GM21786 (cell line): ENCODE results near the gene APC.

Experiments used
- ATAC-seq: cut with Tn5 transposase; IDR thresholded peaks from one replicate; pipeline ENCODE4 v1.9.1; 2021; ENCODE audit not compliant: unreplicated experiment

Gene APC

DNA sequence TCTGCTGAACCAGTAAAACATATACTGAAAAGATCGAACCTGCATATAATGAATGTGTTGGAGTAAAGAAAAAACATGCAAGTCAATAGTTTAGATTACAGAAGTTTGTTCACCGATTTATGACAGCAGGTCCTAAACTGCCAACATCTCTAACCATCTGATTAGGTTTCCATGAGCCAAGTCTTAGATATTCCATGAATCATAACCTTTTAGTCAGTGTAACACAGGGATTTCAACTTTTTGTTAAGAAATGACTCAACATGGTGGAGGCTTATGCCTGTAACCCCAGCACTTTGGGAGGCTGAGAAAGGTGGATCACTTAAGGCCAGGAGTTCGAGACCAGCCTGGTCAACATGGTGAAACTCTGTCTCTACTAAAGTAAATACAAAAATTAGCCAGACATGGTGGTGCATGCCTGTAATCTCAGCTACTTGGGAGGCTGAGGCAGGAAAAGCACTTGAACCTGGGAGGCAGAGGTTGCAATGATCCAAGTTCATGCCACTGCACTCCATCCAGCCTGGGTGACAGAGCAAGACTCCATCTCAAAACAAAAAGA lies 38.7 kb downstream of the APC start:
- ATAC-seq, result no peak

DNA sequence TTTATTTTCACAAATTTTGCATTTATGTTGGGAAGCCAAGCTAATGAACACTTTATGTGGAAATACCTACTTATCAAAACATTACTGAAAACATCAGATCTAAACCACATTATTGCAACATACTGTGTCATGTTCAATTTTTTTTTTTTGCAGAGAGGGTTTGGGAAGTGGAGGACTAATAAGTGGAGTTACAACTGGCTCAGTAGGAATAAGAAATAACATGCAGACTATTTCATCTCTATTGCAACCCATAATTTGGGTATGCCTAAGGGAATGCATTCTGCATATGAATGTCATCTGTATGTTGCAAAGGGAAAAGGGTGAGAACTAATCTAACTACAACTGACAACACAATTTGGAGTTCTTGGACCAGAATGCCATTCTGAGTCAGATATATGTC lies 41.8 kb downstream of the APC start:
- no peak for ATAC-seq

DNA sequence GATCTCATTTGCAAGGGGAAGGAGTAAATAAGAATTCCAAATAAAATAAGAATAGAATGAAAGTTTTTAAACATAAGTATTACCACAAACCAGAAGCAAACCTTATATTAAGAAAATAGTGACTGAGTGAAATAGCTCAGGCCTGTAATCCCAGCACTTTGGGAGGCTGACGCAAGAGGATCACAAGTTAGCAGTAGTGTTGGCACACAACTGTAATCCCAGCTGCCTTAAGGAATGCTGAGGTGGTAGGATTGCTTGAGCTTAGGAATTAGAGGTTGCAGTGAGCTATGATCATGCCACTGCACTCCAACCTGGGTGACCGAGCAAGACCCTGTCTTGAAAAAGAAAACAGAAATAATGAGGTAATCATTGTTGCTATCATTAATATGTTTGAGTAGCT lies 47.0 kb downstream of the APC start:
- ATAC-seq, result no peak

GRCh38 chr5:112787261-112787660 lies 49.6 kb downstream of the APC start:
- no peak for ATAC-seq

DNA sequence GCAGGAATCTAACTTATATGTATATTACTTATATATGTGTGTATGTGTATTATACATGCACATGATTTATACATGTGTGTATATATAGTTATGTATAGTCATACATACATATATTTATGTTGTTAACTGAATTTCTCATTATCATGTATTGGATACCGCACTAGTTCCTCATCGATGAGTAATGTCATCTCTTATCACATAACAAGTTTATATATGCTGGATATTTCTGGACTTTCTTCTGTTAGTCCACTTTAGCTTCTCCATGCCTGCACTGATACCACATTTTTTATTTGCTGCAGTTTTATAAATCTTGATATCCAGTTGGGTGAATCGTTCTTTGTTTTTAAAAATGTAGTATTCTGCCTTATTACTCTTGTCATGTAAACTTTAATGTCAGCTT lies 50.2 kb downstream of the APC start:
- ATAC-seq, result no peak

DNA sequence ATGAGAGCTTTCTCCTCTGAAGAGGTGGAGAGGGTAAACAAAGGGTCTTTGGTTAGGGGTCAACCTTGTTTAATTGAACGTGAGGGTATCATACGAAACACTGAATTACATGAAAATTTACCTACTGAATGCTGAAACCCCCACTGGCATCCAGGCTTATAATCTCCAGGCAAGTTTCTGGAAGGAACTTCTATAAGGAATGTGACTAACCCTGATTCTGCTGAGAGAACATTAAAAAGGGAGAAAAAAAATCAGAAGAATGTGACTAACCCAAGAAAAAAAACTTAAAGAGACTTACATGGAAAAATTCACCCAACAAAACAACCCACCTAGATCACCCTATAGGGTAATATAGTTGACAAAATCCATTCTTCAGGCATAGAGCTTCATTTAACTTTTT lies 55.5 kb downstream of the APC start:
- no peak for ATAC-seq

DNA sequence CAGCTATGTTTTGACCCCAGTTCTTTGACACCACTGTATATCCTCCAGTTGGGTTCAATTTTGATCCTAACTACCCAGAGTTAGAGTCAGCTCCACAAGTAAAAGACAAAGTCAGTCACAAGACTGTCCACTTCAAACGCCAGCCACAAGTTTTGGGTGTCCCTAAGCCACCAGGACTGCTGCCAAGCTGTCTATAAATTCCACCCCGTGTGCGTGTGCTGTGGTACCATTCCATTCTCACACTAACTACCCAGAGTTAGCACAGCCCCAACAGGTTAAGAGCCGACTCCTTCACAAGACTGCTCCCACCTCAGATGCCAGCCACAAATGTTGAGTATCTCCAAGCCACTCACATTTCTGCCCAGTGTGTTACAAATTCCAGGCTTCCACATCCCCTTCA lies 56.7 kb downstream of the APC start:
- no peak for ATAC-seq

- no peak for ATAC-seq
Measured at GRCh38 chr5:112795342-112795741, 57.7 kb downstream of the APC start.

DNA sequence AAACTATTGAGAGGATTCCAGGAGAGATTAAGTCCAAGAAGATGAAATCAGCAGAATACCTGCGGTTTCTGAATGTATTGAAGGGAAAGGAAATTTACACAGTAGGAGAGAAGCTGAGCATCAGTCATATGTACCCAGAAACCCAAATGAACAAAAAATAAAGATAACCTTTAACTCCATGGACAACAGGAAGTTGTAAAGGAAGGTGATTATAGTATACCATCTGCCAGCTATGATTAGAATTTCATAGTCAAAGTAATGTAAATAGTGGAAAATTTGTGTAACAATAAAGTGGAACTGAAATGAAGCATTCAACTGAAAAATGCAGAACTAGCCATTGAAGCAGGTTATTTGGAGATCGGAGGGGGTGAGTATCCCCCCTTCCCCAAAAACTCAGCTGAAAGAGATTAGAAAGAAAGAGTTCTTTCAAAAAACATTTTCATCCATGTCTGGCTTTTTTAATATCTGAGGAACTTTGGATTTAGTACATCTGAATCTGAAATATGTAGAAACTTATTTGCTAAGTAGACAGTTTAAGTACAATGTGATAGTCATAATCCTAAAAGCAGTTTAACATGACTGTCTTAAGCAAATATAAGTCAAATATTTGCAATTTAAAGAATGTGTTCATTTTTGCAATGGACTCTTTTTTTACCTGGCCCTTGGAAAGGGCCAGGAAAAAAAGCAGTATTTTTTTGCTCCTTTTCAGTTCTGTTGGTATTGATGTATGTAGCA lies 58.4 kb downstream of the APC start:
- ATAC-seq, result no peak

- ATAC-seq, result no peak
Measured at GRCh38 chr5:112799661-112800060, 62.0 kb downstream of the APC start.

DNA sequence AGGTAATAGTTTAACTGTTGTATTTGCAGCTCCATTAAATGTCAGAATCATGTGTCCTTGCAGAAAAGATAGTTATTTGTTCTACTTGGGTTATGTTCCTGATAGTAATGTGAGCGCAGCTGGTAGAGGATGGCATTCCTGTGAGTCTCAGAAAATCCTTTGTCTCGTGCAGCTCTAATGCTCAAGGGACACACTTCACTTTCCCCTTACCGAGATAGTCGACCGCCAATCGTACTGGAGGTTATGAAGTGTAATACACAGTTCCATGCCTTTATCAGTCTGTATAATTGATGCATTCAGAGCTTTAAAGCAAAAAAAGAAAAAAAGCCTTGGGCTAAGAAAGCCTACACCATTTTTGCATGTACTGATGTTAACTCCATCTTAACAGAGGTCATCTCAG lies 63.2 kb downstream of the APC start:
- no peak for ATAC-seq

- ATAC-seq, result no peak
Measured at GRCh38 chr5:112811023-112811422, 73.3 kb downstream of the APC start.

DNA sequence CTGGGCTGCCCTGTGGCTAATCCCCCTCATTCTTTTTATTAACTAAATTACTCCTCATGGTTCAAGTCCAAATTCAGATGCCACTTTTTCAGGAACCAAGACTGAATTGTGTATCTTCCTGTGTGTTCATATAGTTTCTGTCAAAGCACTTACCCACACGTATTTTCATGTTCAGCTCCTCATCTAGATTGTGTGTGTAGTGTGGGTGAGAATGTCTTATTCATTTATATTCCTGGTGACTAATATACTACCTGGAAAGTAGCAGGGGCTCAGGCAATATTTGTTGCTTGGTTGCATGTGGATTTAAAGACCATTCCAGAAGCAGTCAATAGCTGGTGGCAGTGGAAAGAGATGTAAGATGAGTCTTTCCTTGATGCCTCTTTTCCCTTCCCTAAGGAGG lies 74.9 kb downstream of the APC start:
- ATAC-seq, result no peak

DNA sequence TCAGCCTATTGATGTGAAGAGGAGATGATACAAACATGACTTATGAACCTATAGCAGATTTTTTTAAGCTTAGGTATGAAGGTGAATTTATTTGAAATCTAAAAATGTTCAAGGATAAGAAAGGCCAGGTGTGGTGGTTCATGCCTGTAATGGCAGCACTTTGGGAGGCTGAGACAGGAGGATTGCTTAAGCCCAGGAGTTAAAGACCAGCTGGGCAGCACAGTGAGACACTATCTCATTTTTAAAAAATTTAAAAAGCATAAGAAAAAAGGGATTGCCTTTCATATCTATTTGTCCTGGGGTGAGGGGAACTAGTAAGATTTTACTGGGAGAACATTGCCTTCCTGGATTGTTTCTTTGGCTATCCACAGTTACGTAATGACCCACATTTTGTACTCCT lies 82.6 kb downstream of the APC start:
- no peak for ATAC-seq

DNA sequence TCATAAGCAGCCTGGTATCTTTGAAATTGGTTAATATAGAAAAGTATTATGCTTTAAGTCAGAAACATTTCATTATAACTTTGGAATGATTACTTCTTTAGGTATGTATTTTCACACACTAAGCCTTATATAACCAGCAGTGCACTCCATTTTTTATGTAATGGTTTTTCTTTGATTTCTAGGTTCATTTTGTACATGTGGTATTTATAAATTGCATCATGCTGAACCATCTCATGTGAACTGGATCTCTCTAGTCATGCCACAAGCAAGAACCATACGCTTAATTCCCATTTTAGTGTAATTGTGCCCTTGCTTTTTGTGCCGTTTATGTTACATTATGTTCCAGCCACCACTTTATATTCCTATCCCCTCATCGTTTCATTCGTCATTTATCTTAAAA lies 84.8 kb downstream of the APC start:
- ATAC-seq, result no peak

GRCh38 chr5:112823181-112823580 lies 85.5 kb downstream of the APC start:
- no peak for ATAC-seq

GRCh38 chr5:112823656-112824055 lies 86.0 kb downstream of the APC start:
- ATAC-seq, result no peak

GRCh38 chr5:112824197-112824596 lies 86.5 kb downstream of the APC start:
- no peak for ATAC-seq

DNA sequence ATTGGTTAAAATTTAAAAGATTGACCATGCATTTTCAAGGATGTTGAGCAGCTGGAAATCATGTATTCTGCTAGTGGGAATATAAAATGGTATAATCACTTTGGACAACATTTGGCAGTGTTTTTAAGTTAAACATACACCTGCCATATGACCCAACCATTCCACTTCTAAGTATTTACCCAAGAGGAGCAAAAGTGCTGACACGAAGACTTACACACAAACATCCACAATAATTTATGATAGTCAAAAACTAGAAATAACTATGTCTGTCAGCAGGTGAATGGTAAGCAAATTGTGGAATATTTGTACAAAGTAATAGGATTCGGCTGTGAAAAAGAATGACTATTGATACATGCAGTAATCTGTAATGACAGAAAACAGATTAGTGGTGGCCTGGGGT lies 92.7 kb downstream of the APC start:
- no peak for ATAC-seq

- ATAC-seq, result no peak
Measured at GRCh38 chr5:112833971-112834370, 96.3 kb downstream of the APC start.

DNA sequence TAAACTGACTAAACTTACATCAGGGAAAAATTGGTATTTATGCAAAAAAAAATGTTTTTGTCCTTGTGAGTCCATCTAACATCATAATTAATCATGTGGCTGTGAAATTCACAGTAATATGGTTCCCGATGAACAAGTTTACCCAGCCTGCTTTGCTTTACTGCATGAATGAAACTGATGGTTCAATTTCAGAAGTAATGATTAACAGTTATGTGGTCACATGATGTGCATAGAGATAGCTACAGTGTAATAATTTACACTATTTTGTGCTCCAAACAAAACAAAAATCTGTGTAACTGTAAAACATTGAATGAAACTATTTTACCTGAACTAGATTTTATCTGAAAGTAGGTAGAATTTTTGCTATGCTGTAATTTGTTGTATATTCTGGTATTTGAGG lies 106.8 kb downstream of the APC start:
- no peak for ATAC-seq

GRCh38 chr5:112846556-112846955 lies 108.9 kb downstream of the APC start:
- ATAC-seq, result no peak

DNA sequence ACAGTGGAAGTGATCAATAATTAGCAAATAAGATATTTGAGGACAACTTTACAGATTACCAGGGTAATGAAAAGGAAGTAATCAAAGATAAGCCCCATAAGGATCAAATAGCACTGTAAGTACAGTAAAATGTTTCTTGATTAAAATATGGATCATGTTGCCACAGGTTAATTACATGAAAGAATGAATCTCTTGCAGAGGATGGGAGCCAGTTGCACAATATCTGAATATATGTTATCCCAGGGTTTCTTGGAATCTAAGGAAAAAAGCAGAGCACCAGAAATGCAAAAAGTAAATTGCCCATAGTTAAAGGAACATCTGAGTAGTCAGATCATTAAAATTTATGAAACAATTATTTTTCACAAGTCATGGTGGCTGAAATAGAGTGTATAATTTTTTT lies 109.6 kb downstream of the APC start:
- no peak for ATAC-seq
